Transverse colon (tissue), 3 donors: ENCODE results near the gene CDK15.

Source experiments
- CTCF ChIP-seq, 5 experiments: fragments of 200-600 bp in 3 of 5; fragments of 450-650 bp in 2 of 5; sonication (generic) in 3 of 5; IDR thresholded peaks; 1 replicate in 2 of 5; 2 replicates in 3 of 5; pipeline ENCODE4 v1.5.1; 2016 to 2017; ENCODE audit warnings: antibody characterized with exemption in 5 of 5, inconsistent platforms in 3 of 5, mild to moderate bottlenecking in 2 of 5, moderate library complexity in 1 of 5
- POLR2A ChIP-seq: fragments of 450-650 bp; IDR thresholded peaks from one replicate; pipeline ENCODE4 v1.6.1; 2016; ENCODE audit warnings: antibody characterized with exemption, mild to moderate bottlenecking, moderate library complexity

- no peak for TF ChIP-seq CTCF (IDR thresholded peaks at IDR 0.05)
- no peak for TF ChIP-seq POLR2A
Observed at GRCh38 chr2:201925056-201925455, 118.7 kb downstream of the CDK15 start.
